ENCODE measurements around the gene PDZRN3.

Gene PDZRN3

GRCh38 chr3:73453666-73454065, 171.1 kb downstream of the PDZRN3 start:
- DNase-seq (ENCODE audit: low read depth in 2 of 2) = no peak

GRCh38 chr3:73452729-73453128, 172.0 kb downstream of the PDZRN3 start:
- DNase-seq (ENCODE audit: low read depth in 2 of 2) = no peak

- no peak for DNase-seq (ENCODE audit: low read depth in 2 of 2)
These were observed 173.3 kb downstream of the PDZRN3 start for GRCh38 chr3:73451301-73451944.

- no peak for DNase-seq (ENCODE audit: low read depth in 2 of 2)
These were observed 175.0 kb downstream of the PDZRN3 start for GRCh38 chr3:73449774-73450173.

GRCh38 chr3:73448761-73449301, 175.9 kb downstream of the PDZRN3 start:
- no peak for DNase-seq (ENCODE audit: low read depth in 2 of 2)

GRCh38 chr3:73448041-73448440, 176.7 kb downstream of the PDZRN3 start:
- no peak for DNase-seq (ENCODE audit: low read depth in 2 of 2)

GRCh38 chr3:73447111-73447510, 177.6 kb downstream of the PDZRN3 start:
- no peak for DNase-seq (ENCODE audit: low read depth in 2 of 2)

GRCh38 chr3:73446467-73447110, 178.2 kb downstream of the PDZRN3 start:
- DNase-seq (ENCODE audit: low read depth in 2 of 2) = no peak

- no peak for DNase-seq (ENCODE audit: low read depth in 2 of 2)
These were observed 181.9 kb downstream of the PDZRN3 start for GRCh38 chr3:73442886-73443285.

GRCh38 chr3:73442152-73442551, 182.6 kb downstream of the PDZRN3 start:
- DNase-seq (ENCODE audit: low read depth in 2 of 2) = no peak

GRCh38 chr3:73437828-73438227, 186.9 kb downstream of the PDZRN3 start:
- no peak for DNase-seq (ENCODE audit: low read depth in 2 of 2)

- DNase-seq (ENCODE audit: low read depth in 2 of 2) = no peak
These were observed 189.7 kb downstream of the PDZRN3 start for GRCh38 chr3:73435055-73435454.

- no peak for DNase-seq (ENCODE audit: low read depth in 2 of 2)
These were observed 191.1 kb downstream of the PDZRN3 start for GRCh38 chr3:73433687-73434086.

- DNase-seq (ENCODE audit: low read depth in 2 of 2) = no peak
These were observed 191.7 kb downstream of the PDZRN3 start for GRCh38 chr3:73433079-73433478.

GRCh38 chr3:73432706-73433032, 192.1 kb downstream of the PDZRN3 start:
- no peak for DNase-seq (ENCODE audit: low read depth in 2 of 2)

- DNase-seq (ENCODE audit: low read depth in 2 of 2) = no peak
These were observed 192.6 kb downstream of the PDZRN3 start for GRCh38 chr3:73432023-73432705.

- no peak for DNase-seq (ENCODE audit: low read depth in 2 of 2)
These were observed 193.4 kb downstream of the PDZRN3 start for GRCh38 chr3:73431183-73431900.

GRCh38 chr3:73427048-73427706, 197.6 kb downstream of the PDZRN3 start:
- no peak for DNase-seq (ENCODE audit: low read depth in 2 of 2)

- no peak for DNase-seq (ENCODE audit: low read depth in 2 of 2)
These were observed 198.1 kb downstream of the PDZRN3 start for GRCh38 chr3:73426606-73427005.

GRCh38 chr3:73423116-73423515, 201.6 kb downstream of the PDZRN3 start:
- no peak for DNase-seq (ENCODE audit: low read depth in 2 of 2)

- no peak for DNase-seq (ENCODE audit: low read depth in 2 of 2)
These were observed 202.2 kb downstream of the PDZRN3 start for GRCh38 chr3:73422571-73422970.

- DNase-seq (ENCODE audit: low read depth in 2 of 2) = no peak
These were observed 204.8 kb downstream of the PDZRN3 start for GRCh38 chr3:73419942-73420341.

Measured in stimulated activated CD8-positive, alpha-beta memory T cell treated with anti-CD3 and anti-CD28 coated beads, Interleukin-2, amount 100 ng/mL, for 1 hour (primary cell).